HepG2 (cell line): ENCODE results near the gene VANGL2. TPM values are rescaled to one million over a fixed set of nuclear protein-coding genes. Genes with fewer than 3 reads are reported as not detected.

ENCODE experiments used
- ATAC-seq: fragments of 200-7000 bp; cut with Tn5 transposase; 3 replicates; pipeline ENCODE4 v1.9.1; 2020; ENCODE audit warnings: mild to moderate bottlenecking, moderate library complexity
- BruUV-seq: library from RNA; stranded (reverse); fragments of 400-500 nt; replicated peaks from 2 replicates; lab custom pipeline; 2021; lab: Mats Ljungman, UMichigan
- CTCF ChIA-PET: fragments of 300-600 bp; formaldehyde crosslinking; extraction: SDS; loops from one replicate; lab custom pipeline; 2021; ENCODE audit warnings: low total read pairs, inconsistent platforms, low intra/inter-chr PET ratio; lab: Yijun Ruan, JAX
- POLR2A ChIA-PET: fragments of 350-600 bp; sonication (Branson Sonifier 250); formaldehyde crosslinking; loops from one replicate; lab custom pipeline; 2020; ENCODE audit warnings: antibody characterized with exemption, inconsistent platforms; lab: Yijun Ruan, JAX
- DNase-seq: peaks from one replicate; pipeline ENCODE4 v3.0.0-alpha.2; 2015; ENCODE audit warnings: low spot score
- FAIRE-seq: peaks from 3 replicates; lab custom pipeline; 2011; peaks lifted over from hg19 to GRCh38; lab: Jason Lieb, UNC
- H2AFZ ChIP-seq: one replicate; pipeline ENCODE4 v1.6.1; 2011; ENCODE audit warnings: low read length, inconsistent platforms
- H3K27ac ChIP-seq: fragments of 300-600 bp; 3 replicates; pipeline ENCODE4 v1.8.0; 2011; ENCODE audit warnings: mixed run types, mild to moderate bottlenecking, mixed read lengths, low read length, inconsistent platforms; ENCODE audit not compliant: insufficient read depth; ENCODE audit errors: extremely low read length
- H3K27me3 ChIP-seq, 2 experiments: fragments of 200-600 bp in 1 of 2; 2 replicates in 1 of 2; 3 replicates in 1 of 2; pipeline versions ENCODE4 v1.6.0 to v1.8.0; 2011; ENCODE audit warnings: low read length in 2 of 2, mild to moderate bottlenecking in 2 of 2, moderate library complexity in 2 of 2, inconsistent platforms in 1 of 2; ENCODE audit not compliant: insufficient read depth in 2 of 2, control insufficient read depth in 1 of 2
- H3K36me3 ChIP-seq, 2 experiments: fragments of 200-600 bp in 1 of 2; replicated peaks in 1 of 2; 2 replicates in 1 of 2; 3 replicates in 1 of 2; pipeline versions ENCODE4 v1.5.1 to v1.8.0; 2011; ENCODE audit warnings: low read length in 2 of 2, inconsistent platforms in 1 of 2; ENCODE audit not compliant: insufficient read depth in 2 of 2, control insufficient read depth in 1 of 2
- H3K4me1 ChIP-seq: 2 replicates; pipeline ENCODE4 v1.5.1; 2012; ENCODE audit warnings: low read length, inconsistent platforms; ENCODE audit not compliant: insufficient read depth
- H3K4me2 ChIP-seq: 2 replicates; pipeline ENCODE4 v1.6.0; 2011; ENCODE audit warnings: low read depth, low read length, inconsistent platforms
- H3K4me3 ChIP-seq, 3 experiments: fragments of 200-600 bp in 1 of 3; sonication (generic), shearing (Covaris generic) in 1 of 3; replicated peaks in 1 of 3; 2 replicates each; pipeline ENCODE4 v1.5.1; 2011 to 2016; ENCODE audit warnings: low read length in 3 of 3, inconsistent platforms in 2 of 3, low read depth in 2 of 3, mild to moderate bottlenecking in 2 of 3, control low read depth in 1 of 3, mixed read lengths in 1 of 3; ENCODE audit not compliant: insufficient read depth in 1 of 3
- H3K79me2 ChIP-seq: one replicate; pipeline ENCODE4 v1.6.1; 2011; ENCODE audit warnings: low read length, inconsistent platforms; ENCODE audit not compliant: insufficient read depth
- H3K9ac ChIP-seq: 2 replicates; pipeline ENCODE4 v1.6.0; 2011; ENCODE audit warnings: mild to moderate bottlenecking, low read depth, low read length, inconsistent platforms; ENCODE audit not compliant: insufficient read depth
- H3K9me3 ChIP-seq: 2 replicates; pipeline ENCODE4 v1.5.1; 2012; ENCODE audit warnings: mild to moderate bottlenecking, low read length
- H4K20me1 ChIP-seq: 2 replicates; pipeline ENCODE4 v1.6.0; 2011; ENCODE audit warnings: inconsistent platforms, mild to moderate bottlenecking, low read length, moderate library complexity; ENCODE audit not compliant: insufficient read depth
- CEBPG ChIP-seq: IDR thresholded peaks from 2 replicates; pipeline ENCODE4 v1.6.1; 2016
- HES4 ChIP-seq: sonication (generic); formaldehyde crosslinking; IDR thresholded peaks from 2 replicates; pipeline ENCODE4 v1.9.0; 2021; ENCODE audit warnings: mild to moderate bottlenecking, missing genetic modification reagents, borderline replicate concordance
- HNRNPK ChIP-seq: fragments of 200-400 bp; formaldehyde crosslinking; IDR thresholded peaks from 2 replicates; pipeline ENCODE4 v1.6.1; 2018; ENCODE audit warnings: low read length, low read depth, moderate library complexity, mild to moderate bottlenecking; ENCODE audit not compliant: poor library complexity, severe bottlenecking
- KAT2B ChIP-seq: fragments of 150-350 bp; IDR thresholded peaks from 2 replicates; pipeline ENCODE4 v1.6.1; 2014; ENCODE audit warnings: low read depth, low read length, borderline replicate concordance
- KDM1A ChIP-seq: IDR thresholded peaks from 2 replicates; pipeline ENCODE4 v1.6.1; 2016; ENCODE audit warnings: missing compliant biosample characterization
- KDM5A ChIP-seq: fragments of 200-600 bp; sonication (generic); IDR thresholded peaks from 2 replicates; pipeline ENCODE4 v1.7.0; 2018; ENCODE audit warnings: antibody characterized with exemption, mild to moderate bottlenecking, low read length, borderline replicate concordance
- MEF2D ChIP-seq: sonication (generic); formaldehyde crosslinking; IDR thresholded peaks from 2 replicates; pipeline ENCODE4 v1.5.1; 2020; ENCODE audit warnings: mild to moderate bottlenecking, missing genetic modification reagents
- MEIS2 ChIP-seq: sonication (generic); formaldehyde crosslinking; IDR thresholded peaks from 2 replicates; pipeline ENCODE4 v1.9.0; 2021; ENCODE audit warnings: mild to moderate bottlenecking, missing genetic modification reagents
- MLLT10 ChIP-seq: sonication (generic); formaldehyde crosslinking; IDR thresholded peaks from 2 replicates; pipeline ENCODE4 v1.4.0; 2020; ENCODE audit warnings: missing genetic modification reagents
- MTA1 ChIP-seq: sonication (generic); formaldehyde crosslinking; IDR thresholded peaks from 2 replicates; pipeline ENCODE4 v1.4.0; 2020; ENCODE audit warnings: missing genetic modification reagents, mild to moderate bottlenecking, borderline replicate concordance
- NFIC ChIP-seq: IDR thresholded peaks from 2 replicates; pipeline ENCODE4 v1.6.1; 2012; ENCODE audit warnings: mild to moderate bottlenecking, low read length, inconsistent platforms
- RBAK ChIP-seq: sonication (generic); formaldehyde crosslinking; IDR thresholded peaks from 2 replicates; pipeline ENCODE4 v1.5.1; 2020; ENCODE audit warnings: mild to moderate bottlenecking, missing genetic modification reagents
- RELA ChIP-seq: sonication (generic); formaldehyde crosslinking; IDR thresholded peaks from 2 replicates; pipeline ENCODE4 v1.4.0; 2020; ENCODE audit warnings: missing genetic modification reagents
- SMC3 ChIP-seq: IDR thresholded peaks from 2 replicates; pipeline ENCODE4 v1.6.1; 2011; ENCODE audit warnings: low read length, improper control_type of control experiment
- SNRNP70 ChIP-seq: fragments of 200-400 bp; formaldehyde crosslinking; IDR thresholded peaks from 2 replicates; pipeline ENCODE4 v1.6.1; 2017; ENCODE audit warnings: mild to moderate bottlenecking, low read depth, low read length, moderate library complexity
- ZNF549 ChIP-seq: sonication (generic); formaldehyde crosslinking; IDR thresholded peaks from 2 replicates; pipeline ENCODE4 v1.5.0; 2020; ENCODE audit warnings: missing genetic modification reagents
- ZNF841 ChIP-seq: sonication (generic); formaldehyde crosslinking; IDR thresholded peaks from 2 replicates; pipeline ENCODE4 v1.8.1; 2023; ENCODE audit warnings: missing genetic modification reagents, borderline replicate concordance
- ZSCAN9 ChIP-seq: IDR thresholded peaks from 2 replicates; pipeline ENCODE4 v1.6.1; 2016; ENCODE audit warnings: borderline replicate concordance
- WGBS: methylation state at CpG from one replicate; pipeline ENCODE4 v1.1.6; 2017; ENCODE audit warnings: low lambda C conversion rate; 5-methylcytosine and 5-hydroxymethylcytosine counted together
- in situ Hi-C: cut with HindIII; loops from 2 replicates; pipeline ENCODE4 v1.10.0; 2017; ENCODE audit warnings: low pct_unique_long_range_greater_than_20kb; ENCODE audit not compliant: extremely low pct_ligation_motif_present
- intact Hi-C: fragments of 100-400 bp; cut with micrococcal nuclease; formaldehyde crosslinking; loops from one replicate; pipeline ENCODE4 v1.10.0; 2022; ENCODE audit not compliant: unreplicated experiment
- polyA plus RNA-seq, 8 experiments: library from polyadenylated mRNA; depleted of rRNA in 3 of 8; stranded (reverse) in 7 of 8; unstranded in 1 of 8; fragments of >200 nt; fragmentation: Illumina TruSeq in 4 of 8; extraction: Trizol in 4 of 8; gene quantifications; 2 replicates each; pipeline versions ENCODE4 v1.2.1 to v1.2.3, GENCODE V29; 2011 to 2016; ENCODE audit warnings: low read depth in 4 of 8, missing spikeins in 1 of 8, mixed read lengths in 1 of 8; ENCODE audit not compliant: insufficient read depth in 1 of 8
- total RNA-seq, 5 experiments: library from RNA; depleted of rRNA; stranded (reverse); fragments of >200 nt; fragmentation: Illumina TruSeq; extraction: Trizol; gene quantifications; 2 replicates each; pipeline ENCODE4 v1.2.3, GENCODE V29; 2016; ENCODE audit warnings: low read depth in 1 of 5

VANGL2 gene
- total and polyA plus RNA-seq, 2 of the 13 experiments (the other 11 are each of a cell fraction or from before 2014, with no cell fraction given), result 0.09 TPM; not detected in 1

DNA sequence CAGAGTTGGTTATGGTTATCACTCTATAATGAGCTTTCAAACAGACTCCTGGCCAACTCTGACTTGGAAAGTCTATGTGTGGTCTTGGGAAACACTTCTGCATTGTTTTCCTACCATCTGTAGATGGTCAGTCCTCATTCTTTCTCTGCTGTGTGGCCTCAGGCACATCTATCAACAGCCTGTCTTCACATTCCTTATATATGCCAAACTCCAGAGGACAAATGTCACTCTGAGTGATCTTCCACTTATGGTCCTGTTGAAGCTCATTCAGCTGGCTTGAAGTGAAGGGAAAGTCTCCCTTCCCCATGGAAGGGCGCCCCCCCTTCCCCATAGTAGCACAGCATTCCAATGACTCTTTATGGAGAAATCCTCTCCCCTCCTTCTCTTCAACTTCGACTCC lies 58.7 kb downstream of the VANGL2 start:
- ChIA-PET CTCF (no interaction called here), POLR2A (no interaction called here)
- no peak for TF ChIP-seq ZNF549
- no peak for TF ChIP-seq MLLT10
- no peak for TF ChIP-seq SMC3
- TF ChIP-seq RELA (CRISPR knock-in tag), result no peak
- Histone ChIP-seq H3K36me3 (no peaks in the 10 kb centered on the region), H3K4me1 (no peaks in the 10 kb centered on the region), H3K9ac (no peak overlapping the region), H3K79me2 (no peaks in the 10 kb centered on the region), H3K4me3 (no peak overlapping the region), H3K9me3 (no peaks in the 10 kb centered on the region), H3K27me3 (no peaks in the 10 kb centered on the region; a peak in 2 of 5 replicates), H2AFZ (no peak overlapping the region), H3K27ac (no peak overlapping the region), H4K20me1 (no peaks in the 10 kb centered on the region), H3K4me2 (no peak overlapping the region)
- BruUV-seq, result no TSS peak
- in situ Hi-C loops, result no loop called here
- intact Hi-C loops, result no loop called here
- WGBS, result 0% methylated on average over 2 of the region's 2 CpGs
- FAIRE-seq (no peak), ATAC-seq (no peak), DNase-seq (no peak)

DNA sequence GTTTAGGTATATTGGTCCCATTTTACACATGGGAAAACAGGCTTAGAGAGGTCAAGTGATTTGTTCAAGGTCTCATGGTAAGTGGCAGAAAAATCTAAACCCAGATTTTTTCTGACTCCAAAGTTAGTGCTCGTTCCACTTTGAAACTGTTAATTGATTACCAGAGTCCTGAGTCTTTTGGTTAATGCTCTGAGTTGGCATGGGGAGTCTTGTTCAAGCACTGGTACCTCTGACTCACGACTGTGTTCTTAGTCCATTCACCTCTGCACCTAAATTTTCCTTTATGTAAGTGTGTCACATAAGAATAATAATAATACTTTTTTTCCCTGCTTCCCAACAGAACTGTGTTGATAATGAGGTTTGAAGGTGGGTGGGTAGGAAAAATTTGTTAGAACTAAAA lies 59.3 kb downstream of the VANGL2 start:
- ATAC-seq (no peak), FAIRE-seq (no peak), DNase-seq (no peak)
- H3K79me2 ChIP-seq, result no peaks in the 10 kb centered on the region
- ChIA-PET POLR2A (no interaction called here), CTCF (no interaction called here)
- no peaks in the 10 kb centered on the region; a peak in 2 of 5 replicates for H3K27me3 ChIP-seq
- no TSS peak for BruUV-seq
- H3K9me3 ChIP-seq, result no peaks in the 10 kb centered on the region
- intact Hi-C loops, result no loop called here
- no peak overlapping the region for H3K4me3 ChIP-seq
- no peak overlapping the region for H2AFZ ChIP-seq
- no peaks in the 10 kb centered on the region for H3K4me1 ChIP-seq
- no peak overlapping the region for H3K9ac ChIP-seq
- no peaks in the 10 kb centered on the region for H3K36me3 ChIP-seq
- H4K20me1 ChIP-seq, result no peaks in the 10 kb centered on the region
- in situ Hi-C loops, result no loop called here
- no peak overlapping the region for H3K27ac ChIP-seq
- H3K4me2 ChIP-seq, result no peak overlapping the region
- 0% methylated on average over 2 of the region's 2 CpGs for WGBS
- TF ChIP-seq CEBPG (CRISPR knock-in tag) (no peak), ZSCAN9 (CRISPR knock-in tag) (no peak), ZNF841 (no peak), HES4 (no peak), MLLT10 (no peak), MEIS2 (no peak), MEF2D (CRISPR knock-in tag) (no peak), KDM5A (no peak), MTA1 (CRISPR knock-in tag) (no peak), RBAK (no peak), NFIC (no peak), KAT2B (no peak), SNRNP70 (no peak), KDM1A (CRISPR knock-in tag) (no peak), HNRNPK (no peak)
